Epidermal melanocyte (primary cell): ENCODE measurements around the gene PPM1H.

Experiments
- DNase-seq: peaks from one replicate; pipeline ENCODE4 v3.0.0; 2011; ENCODE audit warnings: low spot score; ENCODE audit not compliant: insufficient read length

Gene PPM1H

GRCh38 chr12:62800707-62801400 lies 134.1 kb downstream of the PPM1H start:
- DNase-seq: no peak

- DNase-seq: no peak
Observed at GRCh38 chr12:62799766-62800406, 135.1 kb downstream of the PPM1H start.

- DNase-seq: peak; percentile 75
Observed at GRCh38 chr12:62799126-62799736, 135.7 kb downstream of the PPM1H start.

GRCh38 chr12:62794218-62794583 lies 140.7 kb downstream of the PPM1H start:
- DNase-seq: no peak

- peak; percentile 81 for DNase-seq
Observed at GRCh38 chr12:62793256-62794217, 141.4 kb downstream of the PPM1H start.

- no peak for DNase-seq
Observed at GRCh38 chr12:62792236-62792870, 142.6 kb downstream of the PPM1H start.

- no peak for DNase-seq
Observed at GRCh38 chr12:62789851-62790250, 145.1 kb downstream of the PPM1H start.

- DNase-seq: no peak
Observed at GRCh38 chr12:62787611-62788010, 147.3 kb downstream of the PPM1H start.

- DNase-seq: no peak
Observed at GRCh38 chr12:62787023-62787422, 147.9 kb downstream of the PPM1H start.

GRCh38 chr12:62785941-62786559 lies 148.9 kb downstream of the PPM1H start:
- DNase-seq: no peak

- DNase-seq: no peak
Observed at GRCh38 chr12:62784576-62784975, 150.4 kb downstream of the PPM1H start.

- no peak for DNase-seq
Observed at GRCh38 chr12:62783881-62784280, 151.1 kb downstream of the PPM1H start.

- no peak for DNase-seq
Observed at GRCh38 chr12:62781136-62781880, 153.6 kb downstream of the PPM1H start.

- no peak for DNase-seq
Observed at GRCh38 chr12:62779488-62779887, 155.5 kb downstream of the PPM1H start.

- DNase-seq: no peak
Observed at GRCh38 chr12:62778187-62778586, 156.8 kb downstream of the PPM1H start.

GRCh38 chr12:62776997-62777396 lies 158.0 kb downstream of the PPM1H start:
- no peak for DNase-seq

GRCh38 chr12:62776575-62776974 lies 158.4 kb downstream of the PPM1H start:
- no peak for DNase-seq

GRCh38 chr12:62774794-62775193 lies 160.2 kb downstream of the PPM1H start:
- DNase-seq: no peak

- DNase-seq: no peak
Observed at GRCh38 chr12:62772416-62772955, 162.5 kb downstream of the PPM1H start.

- no peak for DNase-seq
Observed at GRCh38 chr12:62771828-62772227, 163.1 kb downstream of the PPM1H start.
